NB4 (cell line): ENCODE results near the gene RPS5.

Source experiments
- DNase-seq: peaks from one replicate; pipeline ENCODE4 v3.0.0; 2010; ENCODE audit warnings: low read depth
- H3K4me3 ChIP-seq: one replicate; pipeline ENCODE4 v1.5.1; 2011; ENCODE audit warnings: mild to moderate bottlenecking, low read depth, low read length, moderate library complexity
- CTCF ChIP-seq: IDR thresholded peaks from one replicate; pipeline ENCODE4 v1.5.1; 2012; ENCODE audit warnings: low read depth, low read length
- MAX ChIP-seq: IDR thresholded peaks from 2 replicates; pipeline ENCODE4 v1.6.1; 2011; ENCODE audit warnings: low read depth, low read length
- MYC ChIP-seq: IDR thresholded peaks from 2 replicates; pipeline ENCODE4 v1.6.1; 2011; ENCODE audit warnings: low read depth, low read length
- POLR2A ChIP-seq: IDR thresholded peaks from 2 replicates; pipeline ENCODE4 v1.6.1; 2011; ENCODE audit warnings: mild to moderate bottlenecking; ENCODE audit not compliant: insufficient read length; ENCODE audit errors: extremely low read depth

The RPS5 gene

GRCh38 chr19:58409010-58409790, 22.1 kb downstream of the RPS5 start:
- peak overlapping the region; percentile 62 for H3K4me3 ChIP-seq
- DNase-seq = peak; percentile 66
- TF ChIP-seq POLR2A = no peak
- no peak for TF ChIP-seq CTCF
- TF ChIP-seq MAX = peak; percentile 68
- peak; percentile 38; the same call in 1 of the 2 replicates for TF ChIP-seq MYC

- H3K4me3 ChIP-seq = no peak overlapping the region
- TF ChIP-seq POLR2A (no peak), MYC (no peak), CTCF (no peak), MAX (no peak)
These were observed 29.5 kb downstream of the RPS5 start for GRCh38 chr19:58416604-58417003.

GRCh38 chr19:58417071-58417470, 30.0 kb downstream of the RPS5 start:
- TF ChIP-seq CTCF (no peak), POLR2A (no peak), MAX (no peak), MYC (no peak)
- no peak for DNase-seq
- H3K4me3 ChIP-seq = no peak overlapping the region

More at GRCh38 chr19:58416604-58417003, 29.5 kb downstream of the RPS5 start:
- DNase-seq = no peak

GRCh38 chr19:58428617-58429016, 41.5 kb downstream of the RPS5 start:
- no peak for DNase-seq
- H3K4me3 ChIP-seq = no peak overlapping the region
- TF ChIP-seq MAX (no peak), MYC (no peak), POLR2A (no peak), CTCF (no peak)

GRCh38 chr19:58429745-58430144, 42.7 kb downstream of the RPS5 start:
- TF ChIP-seq POLR2A = no peak
- TF ChIP-seq MYC = no peak
- TF ChIP-seq MAX = no peak
- no peak for TF ChIP-seq CTCF
- H3K4me3 ChIP-seq = no peak overlapping the region
- DNase-seq = no peak

GRCh38 chr19:58434217-58434616, 47.1 kb downstream of the RPS5 start:
- DNase-seq = no peak
- TF ChIP-seq MYC (no peak), CTCF (no peak), MAX (no peak), POLR2A (no peak)
- no peak overlapping the region for H3K4me3 ChIP-seq
